ENCODE results near the gene CRTC1. TPM values are rescaled to one million over a fixed set of nuclear protein-coding genes. Genes with fewer than 3 reads are reported as not detected.

CRTC1 gene
- total RNA-seq, 4 donors from 2014 or later: 4.1 to 6.3 (median 4.7) TPM

GRCh38 chr19:18743784-18744418 is 60.4 kb downstream of the CRTC1 start:
- TF ChIP-seq POLR2A (IDR thresholded peaks at IDR 0.05) (no peak), CTCF (IDR thresholded peaks at IDR 0.05) (no peak), POLR2AphosphoS5 (IDR thresholded peaks at IDR 0.05) (no peak), EP300 (IDR thresholded peaks at IDR 0.05) (no peak)
- no peaks in the 10 kb centered on the region for H3K27me3 ChIP-seq
- no peak overlapping the region for H3K4me3 ChIP-seq
- no peaks in the 10 kb centered on the region for H3K9me3 ChIP-seq
- peaks cover 13% of the 10 kb centered on the region for H3K4me1 ChIP-seq
- H3K36me3 ChIP-seq: peaks cover 5% of the 10 kb centered on the region
- no peak overlapping the region for H3K27ac ChIP-seq
- 63% methylated on average over 9 of the region's 36 CpGs for WGBS
- DNase-seq (ENCODE audit: low spot score in 2 of 2): no peak

- Histone ChIP-seq H3K9me3 (no peaks in the 10 kb centered on the region), H3K36me3 (peaks cover 9% of the 10 kb centered on the region), H3K27ac (no peak overlapping the region), H3K4me3 (no peak overlapping the region), H3K27me3 (no peaks in the 10 kb centered on the region), H3K4me1 (peaks cover 13% of the 10 kb centered on the region)
- no peak for TF ChIP-seq EP300 (IDR thresholded peaks at IDR 0.05)
- TF ChIP-seq CTCF (IDR thresholded peaks at IDR 0.05): no peak
- no peak for TF ChIP-seq POLR2A (IDR thresholded peaks at IDR 0.05)
- no peak for TF ChIP-seq POLR2AphosphoS5 (IDR thresholded peaks at IDR 0.05)
- no peak for DNase-seq (ENCODE audit: low spot score in 2 of 2)
- 49% methylated on average over 14 of the region's 26 CpGs for WGBS
Observed at GRCh38 chr19:18745012-18745735, 61.7 kb downstream of the CRTC1 start.

- WGBS: 81% methylated on average over 3 of the region's 5 CpGs
- H3K27ac ChIP-seq: no peak overlapping the region
- no peaks in the 10 kb centered on the region for H3K9me3 ChIP-seq
- TF ChIP-seq POLR2A (IDR thresholded peaks at IDR 0.05) (no peak), CTCF (IDR thresholded peaks at IDR 0.05) (no peak), POLR2AphosphoS5 (IDR thresholded peaks at IDR 0.05) (no peak), EP300 (IDR thresholded peaks at IDR 0.05) (no peak)
- H3K27me3 ChIP-seq: no peaks in the 10 kb centered on the region
- peaks cover 17% of the 10 kb centered on the region for H3K36me3 ChIP-seq
- no peak for DNase-seq (ENCODE audit: low spot score in 2 of 2)
- H3K4me3 ChIP-seq: no peak overlapping the region
- H3K4me1 ChIP-seq: peaks cover 13% of the 10 kb centered on the region
Observed at GRCh38 chr19:18745931-18746330, 62.5 kb downstream of the CRTC1 start.

GRCh38 chr19:18746401-18747325 is 63.2 kb downstream of the CRTC1 start:
- Histone ChIP-seq H3K4me1 (peaks cover 13% of the 10 kb centered on the region), H3K27me3 (no peaks in the 10 kb centered on the region), H3K27ac (no peak overlapping the region), H3K9me3 (no peaks in the 10 kb centered on the region), H3K4me3 (no peak overlapping the region), H3K36me3 (peaks cover 19% of the 10 kb centered on the region)
- no peak for DNase-seq (ENCODE audit: low spot score in 2 of 2)
- TF ChIP-seq EP300 (IDR thresholded peaks at IDR 0.05): no peak
- no peak for TF ChIP-seq CTCF (IDR thresholded peaks at IDR 0.05)
- WGBS: 91% methylated on average over 10 of the region's 29 CpGs
